T-helper 1 cell (primary cell): Measurements from ENCODE around the gene POLE.

Source experiments
- DNase-seq, 5 donors: peaks; one replicate each; pipeline ENCODE4 v3.0.0-alpha.2; 2012 to 2020

The POLE gene

GRCh38 chr12:132673288-132674179 is 13.6 kb downstream of the POLE start:
- no peak for DNase-seq

GRCh38 chr12:132672678-132673077 is 14.5 kb downstream of the POLE start:
- no peak for DNase-seq

- DNase-seq: peak in 1 of 5 donors; percentile 22
These were observed 15.0 kb downstream of the POLE start for GRCh38 chr12:132672116-132672515.

GRCh38 chr12:132669166-132669879 is 17.8 kb downstream of the POLE start:
- no peak for DNase-seq

GRCh38 chr12:132668191-132669088 is 18.7 kb downstream of the POLE start:
- no peak for DNase-seq

GRCh38 chr12:132665794-132666193 is 21.3 kb downstream of the POLE start:
- no peak for DNase-seq

GRCh38 chr12:132665149-132665491 is 22.0 kb downstream of the POLE start:
- DNase-seq: no peak

GRCh38 chr12:132664206-132665148 is 22.7 kb downstream of the POLE start:
- DNase-seq: no peak

GRCh38 chr12:132662901-132663755 is 24.0 kb downstream of the POLE start:
- DNase-seq: no peak

- DNase-seq: no peak
These were observed 25.2 kb downstream of the POLE start for GRCh38 chr12:132661972-132662371.

GRCh38 chr12:132660996-132661395 is 26.1 kb downstream of the POLE start:
- DNase-seq: no peak

GRCh38 chr12:132660052-132660451 is 27.1 kb downstream of the POLE start:
- DNase-seq: no peak

- no peak for DNase-seq
These were observed 28.0 kb downstream of the POLE start for GRCh38 chr12:132659146-132659545.

- no peak for DNase-seq
These were observed 28.8 kb downstream of the POLE start for GRCh38 chr12:132658149-132658894.

GRCh38 chr12:132657004-132657727 is 30.0 kb downstream of the POLE start:
- DNase-seq: no peak

GRCh38 chr12:132653567-132654290 is 33.4 kb downstream of the POLE start:
- no peak for DNase-seq

GRCh38 chr12:132651444-132652100 is 35.6 kb downstream of the POLE start:
- no peak for DNase-seq
